GM12873 (cell line): ENCODE measurements around the gene HDDC2.

Experiments
- TF ChIP-seq, protein P1 (sequence below): IDR thresholded peaks from 2 replicates; pipeline ENCODE4 v1.5.1; 2012; ENCODE audit warnings: low read depth, mild to moderate bottlenecking, moderate library complexity, low read length, control low read depth; ENCODE audit not compliant: insufficient read depth; ENCODE audit errors: missing control alignments

The HDDC2 gene

DNA sequence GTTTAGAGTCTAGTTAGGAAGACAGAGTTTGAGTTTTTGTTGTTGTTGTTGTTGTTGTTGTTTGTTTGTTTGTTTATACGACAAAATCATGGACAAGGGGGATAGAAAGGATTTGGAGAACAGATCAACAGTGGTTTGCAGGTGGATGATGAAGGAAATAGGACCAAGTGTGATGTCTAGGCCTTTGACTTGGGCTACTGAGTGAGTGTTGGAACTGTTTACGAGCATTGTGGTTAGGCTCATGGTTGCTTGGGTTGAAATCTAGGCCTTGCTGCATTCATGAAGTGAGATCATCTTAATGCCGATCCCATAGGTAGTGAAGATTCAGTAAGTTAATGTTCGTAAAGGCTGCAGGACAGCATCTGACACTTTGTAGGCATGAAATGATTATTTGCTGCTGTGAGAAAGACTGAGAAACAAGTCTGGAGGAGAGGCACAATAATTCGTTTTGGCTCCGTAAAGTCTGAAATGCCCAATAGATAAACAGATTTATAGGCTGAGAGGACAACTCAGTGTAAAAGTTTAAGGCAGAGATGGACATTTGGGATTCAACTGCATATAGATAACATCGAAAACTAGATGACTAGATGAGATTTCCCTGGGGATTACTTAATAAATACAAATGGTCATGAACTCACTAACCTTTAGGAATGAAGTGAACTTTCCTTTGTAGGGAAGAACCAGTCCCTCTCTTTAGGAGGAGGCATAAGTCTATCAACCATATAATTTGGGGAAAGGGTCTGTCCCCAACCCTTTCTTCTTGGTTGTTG, 70.0 kb downstream of the HDDC2 start:
- TF ChIP-seq, protein P1, sequence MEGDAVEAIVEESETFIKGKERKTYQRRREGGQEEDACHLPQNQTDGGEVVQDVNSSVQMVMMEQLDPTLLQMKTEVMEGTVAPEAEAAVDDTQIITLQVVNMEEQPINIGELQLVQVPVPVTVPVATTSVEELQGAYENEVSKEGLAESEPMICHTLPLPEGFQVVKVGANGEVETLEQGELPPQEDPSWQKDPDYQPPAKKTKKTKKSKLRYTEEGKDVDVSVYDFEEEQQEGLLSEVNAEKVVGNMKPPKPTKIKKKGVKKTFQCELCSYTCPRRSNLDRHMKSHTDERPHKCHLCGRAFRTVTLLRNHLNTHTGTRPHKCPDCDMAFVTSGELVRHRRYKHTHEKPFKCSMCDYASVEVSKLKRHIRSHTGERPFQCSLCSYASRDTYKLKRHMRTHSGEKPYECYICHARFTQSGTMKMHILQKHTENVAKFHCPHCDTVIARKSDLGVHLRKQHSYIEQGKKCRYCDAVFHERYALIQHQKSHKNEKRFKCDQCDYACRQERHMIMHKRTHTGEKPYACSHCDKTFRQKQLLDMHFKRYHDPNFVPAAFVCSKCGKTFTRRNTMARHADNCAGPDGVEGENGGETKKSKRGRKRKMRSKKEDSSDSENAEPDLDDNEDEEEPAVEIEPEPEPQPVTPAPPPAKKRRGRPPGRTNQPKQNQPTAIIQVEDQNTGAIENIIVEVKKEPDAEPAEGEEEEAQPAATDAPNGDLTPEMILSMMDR = no peak

DNA sequence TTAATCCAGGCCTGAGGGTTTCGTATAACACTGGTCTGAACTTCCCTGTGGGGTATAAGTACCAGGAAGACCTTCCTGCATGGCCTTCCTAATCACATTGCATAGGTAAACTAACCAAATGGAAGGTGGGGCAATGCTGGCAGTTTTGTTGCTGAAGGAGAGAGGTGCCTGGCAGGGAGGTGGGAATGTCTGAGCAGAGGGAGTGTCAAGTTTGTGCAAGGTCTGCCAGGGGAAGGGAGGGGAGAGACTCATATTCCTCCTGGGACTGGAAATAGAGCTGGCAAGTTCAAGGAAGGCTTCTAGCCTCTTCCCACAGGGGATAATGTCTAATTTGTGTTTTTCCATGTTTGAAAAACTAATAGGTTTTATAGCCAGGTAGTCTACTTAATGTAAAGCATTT, 70.6 kb downstream of the HDDC2 start:
- TF ChIP-seq, protein P1 = no peak

DNA sequence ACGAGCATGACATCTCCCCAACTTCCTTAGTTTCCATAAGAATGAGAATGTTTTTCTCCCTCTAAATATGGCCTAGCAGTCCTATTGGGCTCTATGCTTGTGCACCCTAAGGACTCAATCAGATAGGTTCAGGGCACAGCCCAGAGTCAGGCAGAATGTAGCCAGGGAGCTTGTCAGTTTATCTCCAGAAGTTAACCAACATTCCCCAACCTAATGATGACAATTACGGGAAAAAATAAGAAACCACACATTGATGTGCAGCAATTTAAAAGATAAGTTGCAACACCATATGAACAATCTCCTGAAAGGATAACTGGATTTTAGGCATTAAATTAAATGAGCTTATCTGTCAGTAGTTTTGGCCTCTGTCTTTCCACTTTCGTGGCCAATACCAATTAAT, 71.1 kb downstream of the HDDC2 start:
- TF ChIP-seq, protein P1 = no peak

DNA sequence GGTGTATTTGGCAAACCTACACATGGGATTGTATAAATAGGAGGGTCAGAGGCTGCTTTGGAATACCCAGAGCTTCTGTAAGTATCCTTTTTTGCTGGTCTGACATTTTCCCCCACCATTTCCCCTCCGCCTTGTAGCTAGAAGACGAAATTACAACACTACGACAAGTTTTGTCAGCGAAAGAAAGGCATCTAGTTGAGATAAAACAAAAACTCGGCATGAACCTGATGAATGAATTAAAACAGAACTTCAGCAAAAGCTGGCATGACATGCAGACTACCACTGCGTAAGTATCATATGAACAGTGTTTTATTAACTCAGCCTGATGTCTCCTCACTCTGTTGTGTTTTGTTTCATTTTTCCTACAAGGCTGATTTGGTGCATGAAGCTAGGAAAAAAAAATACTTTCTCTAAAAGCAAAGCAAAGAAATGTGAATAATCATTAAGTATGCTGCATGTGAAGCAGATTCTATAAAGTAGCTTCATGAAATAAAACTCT, 72.7 kb downstream of the HDDC2 start:
- TF ChIP-seq, protein P1 = no peak

DNA sequence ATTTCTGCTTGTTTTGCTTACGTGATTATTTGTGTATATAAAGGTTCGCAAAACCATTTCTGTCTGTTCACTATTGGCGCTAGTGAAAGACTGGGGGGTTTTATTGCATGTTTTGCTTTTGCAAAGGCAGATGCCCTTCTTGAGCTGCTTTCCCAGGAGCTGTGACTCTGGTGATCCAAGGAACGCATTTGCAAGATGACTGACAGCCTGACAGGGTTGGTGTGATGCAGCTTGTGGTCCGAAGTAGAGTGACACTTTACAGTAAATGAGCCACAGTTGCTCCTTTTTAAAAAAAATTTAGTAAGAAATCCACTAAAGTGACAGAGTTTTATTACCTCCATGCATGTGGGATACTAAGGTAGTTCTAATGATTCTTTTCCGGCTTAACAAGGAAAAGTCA, 74.5 kb downstream of the HDDC2 start:
- TF ChIP-seq, protein P1 = no peak
